ELR (cell line): ENCODE data around the gene SLC12A6.
A peak's percentile ranks its signal among the peaks of the same experiment; 100 is the strongest.
"Not testable (repeated sequence)": the region's sequence is repeated elsewhere in the genome, so short reads cannot be mapped to it uniquely, and the experiment has no call there.

Source experiments
- DNase-seq: peaks from one replicate; pipeline ENCODE4 v3.0.0-alpha.2; 2015; ENCODE audit warnings: low read depth

Gene SLC12A6

GRCh38 chr15:34357653-34358052 lies 20.1 kb upstream of the SLC12A6 start:
- DNase-seq, result no peak

DNA sequence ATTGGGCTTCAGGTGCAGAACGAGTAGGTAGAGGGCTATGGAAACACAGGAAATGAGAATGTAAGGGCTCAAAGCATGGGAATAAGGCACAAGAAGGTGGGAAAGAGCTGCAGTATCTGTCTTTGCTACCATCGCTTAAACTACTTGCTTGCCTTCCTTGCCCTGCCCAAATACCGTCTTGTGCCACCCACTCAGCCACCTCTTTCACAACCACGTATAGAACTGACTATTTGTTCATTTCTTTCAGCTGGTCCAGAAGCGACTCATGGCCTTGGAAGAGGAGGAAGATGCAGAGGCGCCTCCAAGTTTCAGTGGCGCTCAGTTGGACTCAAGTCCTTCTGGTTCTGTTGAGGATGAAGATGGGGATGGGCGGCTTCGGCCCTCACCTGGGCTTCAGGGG lies 17.7 kb upstream of the SLC12A6 start:
- no peak for DNase-seq

DNA sequence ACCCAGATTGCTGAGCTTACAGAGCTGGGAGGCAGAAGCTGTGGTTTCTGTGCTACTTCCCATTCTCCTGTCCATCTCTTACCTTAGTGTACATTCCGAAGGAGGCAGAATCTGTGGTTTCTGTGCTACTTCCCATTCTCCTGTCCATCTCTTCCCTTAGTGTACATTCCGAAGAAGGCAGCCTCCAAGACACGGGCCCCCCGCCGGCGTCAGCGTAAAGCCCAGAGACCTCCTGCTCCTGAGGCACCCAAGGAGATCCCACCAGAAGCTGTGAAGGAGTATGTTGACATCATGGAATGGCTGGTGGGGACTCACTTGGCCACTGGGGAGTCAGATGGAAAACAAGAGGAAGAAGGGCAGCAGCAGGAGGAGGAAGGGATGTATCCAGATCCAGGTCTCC lies 16.7 kb upstream of the SLC12A6 start:
- DNase-seq, result no peak

DNA sequence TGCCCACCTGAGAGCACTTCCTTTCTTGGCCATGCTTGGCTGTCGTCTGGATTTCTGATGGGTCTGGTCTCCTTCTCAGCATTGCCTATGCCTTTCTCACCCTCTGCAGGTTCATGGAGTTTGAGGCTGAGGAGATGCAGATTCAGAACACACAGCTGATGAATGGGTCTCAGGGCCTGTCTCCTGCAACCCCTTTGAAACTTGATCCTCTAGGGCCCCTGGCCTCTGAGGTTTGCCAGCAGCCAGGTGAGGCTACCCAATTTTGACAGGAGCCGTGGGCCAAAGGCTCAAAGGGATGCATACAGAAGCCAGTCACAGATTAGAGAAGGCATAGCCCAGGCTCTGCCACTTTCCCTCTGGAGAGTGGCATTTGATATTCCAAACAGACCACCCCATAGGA lies 16.0 kb upstream of the SLC12A6 start:
- DNase-seq, result no peak

GRCh38 chr15:34352996-34353395 lies 15.4 kb upstream of the SLC12A6 start:
- not testable (repeated sequence) for DNase-seq

GRCh38 chr15:34349769-34350168 lies 12.2 kb upstream of the SLC12A6 start:
- DNase-seq, result no peak

GRCh38 chr15:34348735-34349300 lies 11.2 kb upstream of the SLC12A6 start:
- DNase-seq, result no peak

- DNase-seq, result no peak
Observed at GRCh38 chr15:34347951-34348638, 10.5 kb upstream of the SLC12A6 start.

DNA sequence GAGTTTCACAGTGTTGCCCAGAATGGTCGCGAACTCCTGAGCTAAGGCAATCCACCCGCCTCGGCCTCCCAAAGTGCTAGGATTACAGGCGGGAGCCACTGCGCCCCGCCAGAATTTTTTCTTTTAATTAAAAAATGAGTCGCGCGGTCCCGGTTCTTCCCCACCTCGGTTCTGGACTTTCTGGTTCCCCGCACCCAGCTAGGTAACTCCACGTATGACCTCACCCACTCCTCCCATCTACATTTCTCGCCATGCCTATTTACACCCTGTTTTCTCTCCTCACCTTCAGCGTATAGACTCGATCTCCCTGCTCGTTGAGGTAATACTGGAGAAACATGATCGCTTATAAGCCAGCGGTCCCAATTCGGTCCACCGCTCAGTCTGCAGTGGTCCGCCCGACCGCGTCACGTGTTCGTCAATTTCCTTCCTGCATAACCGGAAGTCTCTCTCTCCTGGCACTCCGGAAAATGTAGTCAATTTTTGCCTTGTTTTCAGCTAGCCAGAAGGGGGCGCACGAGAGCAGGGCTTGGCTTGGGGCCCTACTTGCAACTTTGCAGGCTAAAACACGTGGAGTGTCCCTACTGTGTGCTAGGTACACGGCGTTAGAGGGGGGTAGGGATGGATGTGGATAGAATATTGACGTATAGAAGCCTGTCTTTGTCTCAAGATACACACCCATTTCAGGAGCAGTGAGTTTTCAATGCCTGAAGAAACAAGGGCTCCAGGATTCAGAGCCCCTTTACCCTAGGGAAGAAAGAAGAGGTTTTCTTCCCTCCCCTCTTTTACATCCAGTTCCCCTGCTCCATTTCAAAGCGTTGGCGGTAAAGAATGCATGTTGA lies 5.4 kb upstream of the SLC12A6 start, which contains the start of the genes NOP10 and NUTM1:
Gene NOP10 (minus strand): TSS at position 400 of the 839 bp plus-strand sequence. CDS start 63 bp downstream, at position 337.
Gene NUTM1 (plus strand): TSS at position 579 of the 839 bp plus-strand sequence. CDS start 382 bp downstream, outside the sequence.
- peak; percentile 92 for DNase-seq

- peak; percentile 15 for DNase-seq
Observed at GRCh38 chr15:34342213-34342736, 4.7 kb upstream of the SLC12A6 start.

DNA sequence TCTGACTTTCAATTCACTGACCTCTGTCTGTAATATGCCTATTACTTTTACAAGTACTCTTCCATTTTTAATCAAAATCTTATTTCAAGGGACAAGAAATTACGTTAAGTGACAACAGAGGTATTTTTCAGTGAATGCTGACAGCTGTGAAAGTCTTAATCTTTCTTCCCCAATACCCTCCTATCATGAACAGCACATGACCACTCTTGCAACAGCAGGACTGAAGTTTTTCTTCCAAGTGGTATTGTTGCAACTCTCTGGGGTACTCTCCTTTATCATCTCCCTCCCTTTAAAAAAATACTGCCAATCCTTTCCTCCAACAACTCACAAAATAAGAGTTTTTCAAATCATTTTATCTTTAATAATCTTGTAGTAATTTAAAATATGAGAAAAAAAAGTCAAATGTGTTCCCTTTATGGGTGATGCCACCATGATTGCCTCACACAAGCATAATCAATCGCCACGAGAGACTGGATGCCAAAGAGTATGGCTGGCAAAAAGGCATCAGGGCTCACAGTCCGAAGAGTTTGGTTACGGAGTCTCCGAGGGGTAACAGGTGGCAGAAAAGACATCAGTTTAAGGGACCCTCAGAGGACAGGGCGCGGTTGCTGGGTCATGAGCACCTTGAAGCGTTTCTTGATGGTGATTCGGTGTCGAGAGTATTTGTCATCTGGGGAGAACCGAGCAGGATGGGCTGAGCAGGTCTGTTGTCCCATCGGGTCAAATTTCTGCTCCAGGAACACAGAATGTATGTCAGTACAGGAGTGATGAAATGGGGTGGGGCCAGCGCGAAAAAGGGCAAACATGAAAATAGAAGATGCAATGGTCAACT lies 4.0 kb upstream of the SLC12A6 start:
- no peak for DNase-seq

GRCh38 chr15:34339946-34340345 lies 2.4 kb upstream of the SLC12A6 start:
- no peak for DNase-seq

DNA sequence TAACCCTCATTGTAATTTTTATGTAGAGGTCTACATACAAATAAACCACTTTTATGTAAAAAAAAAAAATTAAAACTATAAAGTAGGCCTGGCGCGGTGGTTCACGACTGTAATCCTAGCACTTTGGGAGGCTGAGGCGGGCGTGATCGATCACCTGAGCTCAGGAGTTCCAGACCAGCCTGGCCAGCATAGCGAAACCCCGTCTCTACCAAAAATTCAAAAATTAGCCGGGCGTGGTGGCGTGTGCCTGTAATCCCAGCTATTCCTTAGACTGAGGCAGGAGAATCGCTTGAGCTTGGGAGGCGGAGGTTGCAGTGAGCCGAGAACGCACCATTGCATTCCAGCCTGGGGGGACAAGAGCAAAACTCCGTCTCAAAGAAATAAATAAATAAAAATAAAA lies 766 bp upstream of the SLC12A6 start:
- DNase-seq, result no peak

DNA sequence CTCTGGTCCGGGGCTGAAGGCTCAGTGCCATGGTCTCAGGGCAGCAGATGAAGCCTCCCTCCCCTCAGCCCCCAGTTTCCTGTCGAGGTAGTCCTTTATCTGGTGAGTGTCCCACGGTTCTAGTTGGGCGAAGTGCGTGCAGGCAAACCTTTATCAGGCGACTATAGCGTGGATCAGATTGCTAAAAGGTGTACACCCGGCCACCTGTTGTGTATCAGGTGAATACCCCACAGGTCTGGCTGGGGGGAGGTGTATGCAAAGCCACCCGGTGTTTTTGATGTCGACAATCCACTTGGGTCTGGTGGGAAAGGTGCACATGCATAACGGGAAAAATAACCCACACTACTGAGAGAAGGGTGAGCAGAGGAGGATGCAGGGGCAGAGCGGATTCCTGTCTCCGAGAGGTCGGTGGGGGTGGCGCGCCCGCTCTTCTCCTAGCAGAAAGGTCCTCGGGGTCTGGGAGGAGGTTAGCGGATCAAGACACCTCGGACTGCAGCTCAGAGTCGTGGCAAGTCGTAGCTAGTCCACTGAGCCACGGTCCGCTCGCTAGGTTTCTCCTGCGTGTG lies 507 bp downstream of the SLC12A6 start:
- peak; percentile 28 for DNase-seq

DNA sequence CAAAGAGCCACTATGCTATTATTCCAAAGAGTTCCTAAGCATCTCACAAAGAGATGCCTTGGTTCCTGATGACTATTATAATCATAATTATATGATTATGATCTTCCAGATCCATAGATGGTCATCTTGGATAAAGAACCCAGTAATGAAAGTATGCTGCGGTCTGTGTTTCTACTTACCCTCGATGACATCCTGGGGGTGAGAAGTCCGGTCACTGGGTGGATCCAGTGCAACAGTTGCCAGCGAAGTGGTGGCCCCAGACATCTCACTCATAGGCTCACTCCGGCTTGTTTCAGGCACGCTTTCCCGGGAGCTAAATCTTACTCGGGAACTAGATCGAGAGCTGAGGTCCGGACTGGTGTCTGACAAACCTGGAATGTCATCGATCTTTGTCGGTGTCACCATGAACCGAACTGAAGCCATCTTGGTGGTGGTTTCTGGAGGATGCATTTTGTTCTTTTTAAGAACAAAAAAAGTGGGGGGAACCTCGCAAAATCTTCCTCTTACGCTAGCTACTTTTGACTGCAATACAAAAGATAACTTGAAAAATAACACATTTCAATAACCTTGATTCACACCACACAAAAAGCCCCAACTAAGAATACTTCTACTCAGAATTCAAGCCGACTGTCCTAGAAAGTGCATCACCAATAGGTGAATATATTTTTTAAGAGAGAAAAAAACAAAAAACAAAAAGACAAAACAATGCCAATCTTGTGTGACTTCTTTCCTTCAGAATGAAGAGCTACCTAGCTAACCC lies 1.2 kb downstream of the SLC12A6 start:
- DNase-seq, result no peak

DNA sequence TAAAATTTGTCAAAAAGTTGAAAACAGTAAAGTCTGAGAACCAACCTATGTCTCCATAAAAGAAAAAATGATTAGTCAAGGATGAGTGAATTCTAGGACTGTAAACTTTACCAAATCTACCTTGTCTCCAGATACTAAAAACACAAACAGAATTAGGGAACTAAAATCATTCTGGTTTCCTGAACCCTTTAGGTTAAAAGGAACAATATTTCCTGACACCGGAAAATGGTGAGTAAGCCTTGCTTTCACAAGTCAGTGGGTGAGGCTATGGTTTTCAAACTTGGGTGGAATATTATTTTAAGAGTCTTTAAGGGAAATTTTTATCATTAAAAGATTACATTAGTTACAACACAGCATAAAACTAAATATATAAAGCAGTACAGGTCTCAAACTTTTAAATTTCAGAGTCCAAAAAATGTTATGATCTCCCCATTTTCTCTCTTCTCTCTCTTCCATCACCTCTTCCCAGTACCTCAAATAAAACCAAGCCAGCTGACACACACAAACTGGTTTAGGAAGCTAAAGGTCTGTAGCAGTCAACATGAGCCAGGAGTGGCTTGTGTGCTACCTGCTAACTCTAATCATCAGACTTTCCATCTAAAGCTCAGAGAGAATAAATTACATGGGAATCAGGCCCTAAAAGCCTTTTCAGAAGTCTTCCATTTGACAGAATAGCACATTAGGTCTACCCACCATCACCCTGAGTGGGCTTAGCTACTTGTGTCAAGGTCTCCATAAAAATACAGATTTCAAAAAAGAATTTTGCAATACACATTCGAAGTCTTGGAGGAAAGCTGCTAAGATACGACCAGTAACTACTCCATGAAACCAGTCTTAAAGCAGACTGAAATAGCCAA lies 2.2 kb downstream of the SLC12A6 start:
- peak; percentile 40 for DNase-seq

GRCh38 chr15:34334672-34335071 lies 2.9 kb downstream of the SLC12A6 start:
- DNase-seq, result no peak

GRCh38 chr15:34332553-34333120 lies 4.9 kb downstream of the SLC12A6 start:
- DNase-seq, result no peak

- DNase-seq, result no peak
Observed at GRCh38 chr15:34331809-34332208, 5.8 kb downstream of the SLC12A6 start.
